ENCODE results near the gene TDRD7.
A peak's percentile ranks its signal among the peaks of the same experiment; 100 is the strongest.

The TDRD7 gene

DNA sequence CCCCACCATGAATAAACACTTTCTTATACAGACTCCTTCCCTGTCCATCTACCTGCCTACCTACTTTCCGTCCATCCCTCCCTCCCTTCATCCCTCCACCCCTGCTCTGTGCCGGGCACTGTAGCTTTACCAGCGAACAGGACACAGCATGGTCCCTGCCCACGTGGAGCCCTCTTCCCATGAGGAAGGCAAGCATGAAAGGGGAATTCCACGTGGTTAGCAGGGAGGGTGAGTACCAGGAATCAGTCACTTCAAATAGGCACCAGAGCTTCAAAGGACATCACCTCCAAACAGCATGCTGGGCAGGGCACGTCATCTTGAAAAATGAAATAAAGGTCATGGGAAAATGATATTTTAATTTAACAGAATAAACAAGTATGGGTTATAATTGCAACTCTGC, 35.0 kb upstream of the TDRD7 start:
- ATAC-seq (replicated peaks; ENCODE audit: extremely low read depth, poor library complexity, severe bottlenecking) (no peak), DNase-seq (ENCODE audit: low spot score in 2 of 2) (no peak)
- Mint-ChIP-seq H3K9me3 (no peaks in the 10 kb centered on the region), H3K4me3 (no peak overlapping the region), H3K27ac (ENCODE audit: low read depth) (no peak overlapping the region), H3K36me3 (ENCODE audit: insufficient read depth) (peaks cover 9% of the 10 kb centered on the region), H3K4me1 (no peaks in the 10 kb centered on the region), H3K27me3 (no peaks in the 10 kb centered on the region)

DNA sequence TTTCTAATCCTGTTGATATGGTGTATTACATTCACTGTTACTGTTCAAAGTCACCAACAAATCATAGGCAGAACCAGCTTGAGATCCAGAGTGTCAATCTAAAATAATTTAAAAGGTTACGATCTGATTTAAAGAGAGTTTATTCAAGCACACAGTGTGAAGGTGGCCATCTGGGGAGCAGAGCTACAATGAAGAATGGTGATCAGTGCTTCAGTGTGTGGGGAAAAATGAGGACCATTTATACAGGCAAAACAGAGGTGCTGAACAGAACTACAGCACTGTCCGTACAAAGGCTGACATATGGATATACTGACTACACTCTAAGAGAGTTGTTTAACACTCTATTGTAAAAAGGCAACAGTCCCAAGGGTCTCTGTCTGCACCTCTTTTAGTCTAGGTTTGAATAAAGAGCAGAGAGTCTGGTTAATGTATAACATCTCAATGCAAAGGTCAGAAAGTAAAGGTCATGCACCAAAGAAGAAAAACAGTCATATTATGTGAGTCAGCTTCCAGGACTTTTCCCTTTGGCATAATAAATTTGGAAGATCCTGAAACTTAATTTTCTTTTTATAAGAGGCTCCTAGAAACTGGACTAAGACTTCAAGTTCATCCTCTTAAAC, 29.7 kb upstream of the TDRD7 start:
- no peaks in the 10 kb centered on the region for H3K9me3 Mint-ChIP-seq
- peaks cover 9% of the 10 kb centered on the region for H3K27me3 Mint-ChIP-seq
- peaks cover 14% of the 10 kb centered on the region for H3K36me3 Mint-ChIP-seq (ENCODE audit: insufficient read depth)
- DNase-seq (ENCODE audit: low spot score in 2 of 2) = no peak
- H3K4me3 Mint-ChIP-seq = no peak overlapping the region
- H3K27ac Mint-ChIP-seq (ENCODE audit: low read depth) = no peak overlapping the region
- H3K4me1 Mint-ChIP-seq = peaks cover 6% of the 10 kb centered on the region
- no peak for ATAC-seq (replicated peaks; ENCODE audit: extremely low read depth, poor library complexity, severe bottlenecking)

GRCh38 chr9:97384406-97385262, 27.3 kb upstream of the TDRD7 start:
- peaks cover 21% of the 10 kb centered on the region for H3K4me1 Mint-ChIP-seq
- no peak for DNase-seq (ENCODE audit: low spot score in 2 of 2)

GRCh38 chr9:97385626-97386264, 26.2 kb upstream of the TDRD7 start:
- no peak for ATAC-seq (replicated peaks; ENCODE audit: extremely low read depth, poor library complexity, severe bottlenecking)
- Mint-ChIP-seq H3K4me3 (no peak overlapping the region), H3K36me3 (ENCODE audit: insufficient read depth) (peaks cover 10% of the 10 kb centered on the region), H3K27ac (ENCODE audit: low read depth) (no peak overlapping the region), H3K4me1 (peaks cover 21% of the 10 kb centered on the region), H3K9me3 (no peaks in the 10 kb centered on the region), H3K27me3 (peaks cover 24% of the 10 kb centered on the region)
- no peak for DNase-seq (ENCODE audit: low spot score in 2 of 2)

More at GRCh38 chr9:97384406-97385262, 27.3 kb upstream of the TDRD7 start:
- Mint-ChIP-seq H3K36me3 (ENCODE audit: insufficient read depth) (peaks cover 15% of the 10 kb centered on the region), H3K27me3 (peaks cover 24% of the 10 kb centered on the region), H3K27ac (ENCODE audit: low read depth) (no peak overlapping the region), H3K4me3 (no peak overlapping the region), H3K9me3 (no peaks in the 10 kb centered on the region)
- ATAC-seq (replicated peaks; ENCODE audit: extremely low read depth, poor library complexity, severe bottlenecking) = no peak

GRCh38 chr9:97386265-97386633, 25.6 kb upstream of the TDRD7 start:
- Mint-ChIP-seq H3K27ac (ENCODE audit: low read depth) (no peak overlapping the region), H3K27me3 (peaks cover 24% of the 10 kb centered on the region), H3K4me3 (no peak overlapping the region), H3K36me3 (ENCODE audit: insufficient read depth) (peaks cover 9% of the 10 kb centered on the region), H3K9me3 (no peaks in the 10 kb centered on the region), H3K4me1 (peaks cover 21% of the 10 kb centered on the region)
- ATAC-seq (replicated peaks; ENCODE audit: extremely low read depth, poor library complexity, severe bottlenecking) (no peak), DNase-seq (ENCODE audit: low spot score in 2 of 2) (no peak)

GRCh38 chr9:97386733-97387503, 25.0 kb upstream of the TDRD7 start:
- Mint-ChIP-seq H3K27me3 (peaks cover 24% of the 10 kb centered on the region), H3K36me3 (ENCODE audit: insufficient read depth) (peaks cover 10% of the 10 kb centered on the region), H3K4me1 (peaks cover 21% of the 10 kb centered on the region), H3K27ac (ENCODE audit: low read depth) (no peak overlapping the region), H3K4me3 (no peak overlapping the region), H3K9me3 (no peaks in the 10 kb centered on the region)
- peak; percentile 42 to 69 for DNase-seq (ENCODE audit: low spot score in 2 of 2)
- peak; percentile 52 for ATAC-seq (replicated peaks; ENCODE audit: extremely low read depth, poor library complexity, severe bottlenecking)

- H3K36me3 Mint-ChIP-seq (ENCODE audit: insufficient read depth) = peaks cover 10% of the 10 kb centered on the region
- DNase-seq (ENCODE audit: low spot score in 2 of 2) (no peak), ATAC-seq (replicated peaks; ENCODE audit: extremely low read depth, poor library complexity, severe bottlenecking) (no peak)
- no peak overlapping the region for H3K27ac Mint-ChIP-seq (ENCODE audit: low read depth)
- no peak overlapping the region for H3K4me3 Mint-ChIP-seq
- no peaks in the 10 kb centered on the region for H3K9me3 Mint-ChIP-seq
- peaks cover 21% of the 10 kb centered on the region for H3K4me1 Mint-ChIP-seq
- H3K27me3 Mint-ChIP-seq = peaks cover 24% of the 10 kb centered on the region
These were observed 24.4 kb upstream of the TDRD7 start for GRCh38 chr9:97387504-97387886.

- no peak overlapping the region for H3K4me3 Mint-ChIP-seq
- DNase-seq (ENCODE audit: low spot score in 2 of 2) (no peak), ATAC-seq (replicated peaks; ENCODE audit: extremely low read depth, poor library complexity, severe bottlenecking) (no peak)
- H3K27ac Mint-ChIP-seq (ENCODE audit: low read depth) = no peak overlapping the region
- H3K4me1 Mint-ChIP-seq = peaks cover 21% of the 10 kb centered on the region
- H3K27me3 Mint-ChIP-seq = peaks cover 24% of the 10 kb centered on the region
- no peaks in the 10 kb centered on the region for H3K9me3 Mint-ChIP-seq
- H3K36me3 Mint-ChIP-seq (ENCODE audit: insufficient read depth) = peaks cover 10% of the 10 kb centered on the region
These were observed 23.8 kb upstream of the TDRD7 start for GRCh38 chr9:97387936-97388684.

DNA sequence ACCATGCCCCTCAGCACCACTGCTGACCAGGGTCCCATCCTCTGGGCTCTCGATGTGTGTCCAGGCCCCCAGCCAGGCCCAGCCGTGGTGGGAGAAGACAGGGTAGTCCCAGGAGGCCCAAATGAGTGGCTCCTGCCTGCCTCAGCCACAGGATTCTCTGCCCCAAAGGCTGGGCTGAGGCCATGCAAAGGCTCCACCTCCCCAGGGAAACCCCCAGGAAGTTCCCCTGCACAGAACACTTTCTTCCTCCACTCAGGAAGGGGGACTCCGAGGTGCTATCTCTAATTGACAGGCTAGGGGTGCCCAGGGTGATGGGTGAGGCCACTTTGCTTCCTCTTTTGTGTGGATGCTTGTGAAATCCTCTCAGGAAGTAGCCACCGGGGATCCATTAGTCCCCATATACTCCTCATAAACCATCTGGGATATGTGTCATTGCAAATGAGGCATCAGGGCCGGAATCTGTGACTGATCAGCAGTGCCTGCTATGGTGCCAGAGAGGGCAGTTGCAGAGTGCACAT, 23.1 kb upstream of the TDRD7 start:
- DNase-seq (ENCODE audit: low spot score in 2 of 2) (no peak), ATAC-seq (replicated peaks; ENCODE audit: extremely low read depth, poor library complexity, severe bottlenecking) (peak; percentile 42)
- peaks cover 21% of the 10 kb centered on the region for H3K4me1 Mint-ChIP-seq
- H3K36me3 Mint-ChIP-seq (ENCODE audit: insufficient read depth) = peaks cover 10% of the 10 kb centered on the region
- no peak overlapping the region for H3K27ac Mint-ChIP-seq (ENCODE audit: low read depth)
- peaks cover 24% of the 10 kb centered on the region for H3K27me3 Mint-ChIP-seq
- H3K9me3 Mint-ChIP-seq = no peaks in the 10 kb centered on the region
- H3K4me3 Mint-ChIP-seq = no peak overlapping the region

GRCh38 chr9:97389249-97389648, 22.6 kb upstream of the TDRD7 start:
- Mint-ChIP-seq H3K27ac (ENCODE audit: low read depth) (no peak overlapping the region), H3K36me3 (ENCODE audit: insufficient read depth) (peaks cover 10% of the 10 kb centered on the region), H3K27me3 (peaks cover 24% of the 10 kb centered on the region), H3K4me1 (peaks cover 21% of the 10 kb centered on the region), H3K9me3 (no peaks in the 10 kb centered on the region), H3K4me3 (no peak overlapping the region)
- DNase-seq (ENCODE audit: low spot score in 2 of 2) = no peak
- no peak for ATAC-seq (replicated peaks; ENCODE audit: extremely low read depth, poor library complexity, severe bottlenecking)

- Mint-ChIP-seq H3K36me3 (ENCODE audit: insufficient read depth) (peaks cover 10% of the 10 kb centered on the region), H3K4me3 (no peak overlapping the region), H3K27ac (ENCODE audit: low read depth) (no peak overlapping the region), H3K27me3 (peaks cover 24% of the 10 kb centered on the region), H3K4me1 (peaks cover 21% of the 10 kb centered on the region), H3K9me3 (no peaks in the 10 kb centered on the region)
- DNase-seq (ENCODE audit: low spot score in 2 of 2) = no peak
- ATAC-seq (replicated peaks; ENCODE audit: extremely low read depth, poor library complexity, severe bottlenecking) = no peak
These were observed 21.0 kb upstream of the TDRD7 start for GRCh38 chr9:97390791-97391406.

All from central memory CD8-positive, alpha-beta T cell (primary cell).